Keratinocyte (primary cell): ENCODE results near the gene NOLC1. TPM values are rescaled to one million over a fixed set of nuclear protein-coding genes. Genes with fewer than 3 reads are reported as not detected.

Experiments
- DNase-seq: peaks from one replicate; pipeline ENCODE4 v3.0.0-alpha.2; 2011; ENCODE audit warnings: low read depth, missing footprints, low spot score
- FAIRE-seq: peaks from 2 replicates; lab custom pipeline; 2011; peaks lifted over from hg19 to GRCh38; lab: Jason Lieb, UNC
- H2AFZ ChIP-seq: 2 replicates; pipeline ENCODE4 v1.6.0; 2012; ENCODE audit warnings: low read length, control low read depth, inconsistent platforms; ENCODE audit not compliant: control insufficient read depth
- H3K27ac ChIP-seq: 2 replicates; pipeline ENCODE4 v1.5.1; 2011; ENCODE audit warnings: low read length; ENCODE audit not compliant: control insufficient read depth, insufficient read depth
- H3K27me3 ChIP-seq: 3 replicates; pipeline ENCODE4 v1.6.0; 2011; ENCODE audit warnings: low read length; ENCODE audit not compliant: control insufficient read depth, insufficient read depth; ENCODE audit errors: extremely low read depth
- H3K36me3 ChIP-seq, 2 experiments: 2 replicates in 1 of 2; 3 replicates in 1 of 2; pipeline ENCODE4 v1.5.1; 2011; ENCODE audit warnings: low read length in 2 of 2, mild to moderate bottlenecking in 1 of 2; ENCODE audit not compliant: control insufficient read depth in 2 of 2, insufficient read depth in 2 of 2; ENCODE audit errors: extremely low read depth in 1 of 2
- H3K4me1 ChIP-seq: 3 replicates; pipeline ENCODE4 v1.5.1; 2011; ENCODE audit warnings: low read length; ENCODE audit not compliant: control insufficient read depth, insufficient read depth; ENCODE audit errors: extremely low read depth
- H3K4me2 ChIP-seq: 3 replicates; pipeline ENCODE4 v1.6.0; 2011; ENCODE audit warnings: low read depth, low read length; ENCODE audit not compliant: control insufficient read depth, insufficient read depth; ENCODE audit errors: extremely low read depth
- H3K4me3 ChIP-seq, 3 experiments: fragments of 200-600 bp in 1 of 3; sonication (generic) in 1 of 3; 2 replicates in 2 of 3; 3 replicates in 1 of 3; pipeline ENCODE4 v1.5.1; 2011 to 2016; ENCODE audit warnings: low read length in 3 of 3, mild to moderate bottlenecking in 3 of 3, control low read depth in 2 of 3, inconsistent platforms in 1 of 3, low read depth in 1 of 3, mixed read lengths in 1 of 3, mixed run types in 1 of 3, moderate library complexity in 1 of 3; ENCODE audit not compliant: control insufficient read depth in 2 of 3, insufficient read depth in 2 of 3; ENCODE audit errors: extremely low read depth in 1 of 3
- H3K79me2 ChIP-seq: 2 replicates; pipeline ENCODE4 v1.6.0; 2012; ENCODE audit warnings: low read length; ENCODE audit not compliant: control insufficient read depth, insufficient read depth
- H3K9ac ChIP-seq: 3 replicates; pipeline ENCODE4 v1.6.0; 2011; ENCODE audit warnings: low read length; ENCODE audit not compliant: control insufficient read depth, insufficient read depth; ENCODE audit errors: extremely low read depth
- H3K9me1 ChIP-seq: 3 replicates; pipeline ENCODE4 v1.6.0; 2011; ENCODE audit warnings: low read length; ENCODE audit not compliant: control insufficient read depth, insufficient read depth; ENCODE audit errors: extremely low read depth
- H3K9me3 ChIP-seq: 2 replicates; pipeline ENCODE4 v1.5.1; 2012; ENCODE audit warnings: low read depth, low read length; ENCODE audit not compliant: control insufficient read depth
- H4K20me1 ChIP-seq: 3 replicates; pipeline ENCODE4 v1.6.0; 2011; ENCODE audit warnings: low read length; ENCODE audit not compliant: control insufficient read depth, insufficient read depth; ENCODE audit errors: extremely low read depth
- EZH2 ChIP-seq: IDR thresholded peaks from one replicate; pipeline ENCODE4 v1.6.1; 2012; ENCODE audit warnings: inconsistent platforms, mild to moderate bottlenecking, low read length, moderate library complexity
- dilution Hi-C: fragments of 300-500 bp; cut with MboI; formaldehyde crosslinking; loops from one replicate; pipeline ENCODE4 v1.7.0; 2020; ENCODE audit warnings: low sequenced_read_pairs; ENCODE audit not compliant: extremely low pct_ligation_motif_present
- polyA plus RNA-seq, 5 experiments: library from polyadenylated mRNA; depleted of rRNA in 3 of 5; stranded (reverse) in 3 of 5; stranded (forward) in 1 of 5; unstranded in 1 of 5; fragments of >200 nt; gene quantifications; 1 replicate in 1 of 5; 2 replicates in 3 of 5; 3 replicates in 1 of 5; pipeline versions ENCODE4 v1.2.1 to v1.2.3, GENCODE V29; 2011 to 2012; ENCODE audit warnings: missing spikeins in 2 of 5, low read depth in 1 of 5, low replicate concordance in 1 of 5
- TF ChIP-seq, protein P1 (sequence below), 3 experiments: IDR thresholded peaks in 1 of 3; conservative IDR thresholded peaks in 1 of 3; optimal IDR thresholded peaks in 1 of 3; 2 replicates in 2 of 3; 3 replicates in 1 of 3; pipeline versions ENCODE3 to v1.5.1; 2011; ENCODE audit warnings: low read length in 3 of 3, mild to moderate bottlenecking in 3 of 3, moderate library complexity in 2 of 3, control low read depth in 1 of 3, inconsistent platforms in 1 of 3; ENCODE audit not compliant: insufficient read depth in 2 of 3; ENCODE audit errors: extremely low read depth in 1 of 3

The NOLC1 gene
- polyA plus RNA-seq, 1 donor (not counting 4 experiments of a cell fraction or from before 2014, with no cell fraction given), result 126 TPM

DNA sequence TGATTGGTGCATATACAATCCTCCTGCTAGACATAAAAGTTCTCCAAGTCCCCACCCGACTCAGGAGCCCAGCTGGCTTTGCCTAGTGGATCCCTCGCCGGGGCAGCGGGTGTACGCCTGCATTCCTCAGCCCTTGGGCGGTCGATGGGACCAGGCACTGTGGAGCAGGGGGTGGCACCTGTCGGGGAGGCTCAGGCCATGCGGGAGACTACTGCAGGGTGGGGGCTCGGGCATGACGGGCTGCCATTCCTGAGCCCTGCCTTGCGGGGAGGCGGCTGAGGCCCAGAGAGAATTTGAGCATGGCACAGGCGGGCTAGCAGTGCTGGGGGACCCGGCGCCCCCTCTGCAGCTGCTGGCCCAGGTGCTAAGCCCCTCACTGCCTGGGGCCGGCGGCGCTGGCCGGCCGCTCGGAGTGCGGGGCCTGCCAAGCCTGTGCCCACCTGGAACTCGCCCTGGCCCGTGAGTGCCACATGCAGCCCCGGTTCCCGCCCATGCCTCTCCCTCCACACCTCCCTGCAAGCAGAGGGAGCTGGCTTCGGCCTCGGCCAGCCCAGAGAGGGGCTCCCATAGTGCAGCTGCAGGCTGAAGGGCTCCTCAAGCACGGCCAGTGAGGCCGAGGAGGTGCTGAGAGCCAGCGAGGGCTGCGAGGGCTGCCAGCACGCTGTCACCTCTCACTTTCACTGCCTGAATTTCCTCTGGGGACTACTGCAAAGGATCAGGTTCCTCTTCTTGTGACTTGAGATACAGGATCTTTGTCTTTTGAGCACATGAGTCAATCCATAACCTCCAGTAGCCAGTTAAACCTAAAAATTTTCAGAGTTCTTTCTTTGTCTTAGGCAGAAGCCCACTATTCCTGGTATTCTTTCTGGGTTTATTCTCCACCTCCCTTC is 48.8 kb downstream of the NOLC1 start:
- Histone ChIP-seq H3K79me2 (no peaks in the 10 kb centered on the region), H3K27me3 (peaks cover 5% of the 10 kb centered on the region), H4K20me1 (no peaks in the 10 kb centered on the region), H3K36me3 (no peaks in the 10 kb centered on the region), H3K27ac (no peak overlapping the region), H3K9me1 (no peaks in the 10 kb centered on the region), H3K9me3 (peaks cover 6% of the 10 kb centered on the region), H3K9ac (no peak overlapping the region), H3K4me3 (no peak overlapping the region), H2AFZ (no peak overlapping the region), H3K4me2 (no peak overlapping the region), H3K4me1 (no peaks in the 10 kb centered on the region)
- FAIRE-seq, result no peak
- dilution Hi-C loops, result no loop called here
- DNase-seq, result no peak
- no peak for TF ChIP-seq EZH2

DNA sequence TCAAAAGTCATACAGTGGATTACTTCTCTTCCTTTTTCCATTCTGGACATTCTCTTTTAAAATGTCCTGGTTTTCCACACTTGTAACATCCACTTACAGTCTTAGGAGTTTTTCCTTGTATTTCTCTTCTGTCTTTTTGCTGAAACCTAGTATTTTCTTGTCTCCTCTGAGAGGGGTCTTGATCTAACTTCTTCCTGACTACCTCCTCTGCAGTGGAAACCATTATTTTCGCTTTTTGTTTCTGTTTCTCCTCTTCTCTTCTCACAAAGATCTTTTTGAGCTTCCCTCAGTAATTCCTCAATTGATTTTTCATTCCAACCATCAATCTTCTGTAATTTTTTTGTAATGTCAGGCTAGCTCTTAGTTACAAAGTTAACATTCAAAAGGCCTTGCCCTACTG is 50.2 kb downstream of the NOLC1 start:
- Histone ChIP-seq H3K27ac (no peak overlapping the region), H3K4me1 (no peaks in the 10 kb centered on the region), H3K36me3 (no peaks in the 10 kb centered on the region), H3K4me2 (no peak overlapping the region), H3K9ac (no peak overlapping the region), H2AFZ (no peak overlapping the region), H3K79me2 (no peaks in the 10 kb centered on the region), H3K9me1 (no peaks in the 10 kb centered on the region), H3K4me3 (no peak overlapping the region), H3K27me3 (peaks cover 5% of the 10 kb centered on the region), H4K20me1 (no peaks in the 10 kb centered on the region), H3K9me3 (peaks cover 6% of the 10 kb centered on the region)
- DNase-seq, result no peak
- dilution Hi-C loops, result no loop called here
- FAIRE-seq, result no peak
- no peak for TF ChIP-seq EZH2
- TF ChIP-seq, protein P1, sequence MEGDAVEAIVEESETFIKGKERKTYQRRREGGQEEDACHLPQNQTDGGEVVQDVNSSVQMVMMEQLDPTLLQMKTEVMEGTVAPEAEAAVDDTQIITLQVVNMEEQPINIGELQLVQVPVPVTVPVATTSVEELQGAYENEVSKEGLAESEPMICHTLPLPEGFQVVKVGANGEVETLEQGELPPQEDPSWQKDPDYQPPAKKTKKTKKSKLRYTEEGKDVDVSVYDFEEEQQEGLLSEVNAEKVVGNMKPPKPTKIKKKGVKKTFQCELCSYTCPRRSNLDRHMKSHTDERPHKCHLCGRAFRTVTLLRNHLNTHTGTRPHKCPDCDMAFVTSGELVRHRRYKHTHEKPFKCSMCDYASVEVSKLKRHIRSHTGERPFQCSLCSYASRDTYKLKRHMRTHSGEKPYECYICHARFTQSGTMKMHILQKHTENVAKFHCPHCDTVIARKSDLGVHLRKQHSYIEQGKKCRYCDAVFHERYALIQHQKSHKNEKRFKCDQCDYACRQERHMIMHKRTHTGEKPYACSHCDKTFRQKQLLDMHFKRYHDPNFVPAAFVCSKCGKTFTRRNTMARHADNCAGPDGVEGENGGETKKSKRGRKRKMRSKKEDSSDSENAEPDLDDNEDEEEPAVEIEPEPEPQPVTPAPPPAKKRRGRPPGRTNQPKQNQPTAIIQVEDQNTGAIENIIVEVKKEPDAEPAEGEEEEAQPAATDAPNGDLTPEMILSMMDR (optimal IDR thresholded peaks at IDR 0.05 in 1 of 3, IDR thresholded peaks at IDR 0.05 in 1 of 3, conservative IDR thresholded peaks at IDR 0.05 in 1 of 3; ENCODE audit: extremely low read depth in 1 of 3, insufficient read depth in 2 of 3, low read length in 3 of 3), result no peak
